Upper lobe of left lung (tissue), 4 donors: ENCODE measurements around the gene SLC43A3.

Experiments used
- CTCF ChIP-seq, 6 experiments: fragments of 450-650 bp in 4 of 6; fragments of 200-600 bp in 2 of 6; sonication (generic) in 2 of 6; IDR thresholded peaks; one replicate each; pipeline ENCODE4 v1.5.1; 2016 to 2019; ENCODE audit warnings: antibody characterized with exemption in 6 of 6
- POLR2A ChIP-seq, 4 donors: fragments of 450-650 bp; IDR thresholded peaks; one replicate each; pipeline ENCODE4 v1.5.1; 2016 to 2017; ENCODE audit warnings: antibody characterized with exemption in 4 of 4, mild to moderate bottlenecking in 2 of 4
- POLR2AphosphoS5 ChIP-seq, 2 donors: sonication (generic); formaldehyde crosslinking; IDR thresholded peaks; one replicate each; pipeline ENCODE4 v1.5.1; 2017; ENCODE audit warnings: antibody characterized with exemption in 2 of 2

GRCh38 chr11:57380975-57381374 lies 45.9 kb downstream of the SLC43A3 start, which contains the start of gene PRG3:
- TF ChIP-seq POLR2A (IDR thresholded peaks at IDR 0.05) (no peak), CTCF (IDR thresholded peaks at IDR 0.05) (no peak), POLR2AphosphoS5 (IDR thresholded peaks at IDR 0.05) (no peak)
